H7 (cell line): ENCODE data around the gene TTC7B. TPM values are rescaled to one million over a fixed set of nuclear protein-coding genes. Genes with fewer than 3 reads are reported as not detected.

Experiments
- DNase-seq: peaks from one replicate; pipeline ENCODE4 v3.0.0; 2012
- H3K27me3 ChIP-seq: 2 replicates; pipeline ENCODE4 v1.6.0; 2011; ENCODE audit warnings: mild to moderate bottlenecking, low read length; ENCODE audit not compliant: control insufficient read depth, insufficient read depth
- H3K36me3 ChIP-seq: replicated peaks from 2 replicates; pipeline ENCODE4 v1.5.1; 2011; ENCODE audit warnings: low read length; ENCODE audit not compliant: control insufficient read depth, insufficient read depth
- H3K4me3 ChIP-seq: 2 replicates; pipeline ENCODE4 v1.5.1; 2011; ENCODE audit warnings: low read depth, mild to moderate bottlenecking, control low read depth, low read length, moderate library complexity; ENCODE audit not compliant: insufficient read depth
- total RNA-seq: library from RNA; depleted of rRNA; stranded (reverse); fragments of >200 nt; shearing (Covaris generic); gene quantifications from 2 replicates; pipeline ENCODE4 v1.2.3, GENCODE V29; 2014

Gene TTC7B
- total RNA-seq, 1 experiment from 2014 or later, result 27.4 TPM

- no peaks in the 10 kb centered on the region for H3K27me3 ChIP-seq
- H3K36me3 ChIP-seq, result no peaks in the 10 kb centered on the region
- DNase-seq, result peak; percentile 99
- H3K4me3 ChIP-seq, result peak overlapping the region; percentile 34; the same call in 1 of the 2 replicates
Measured at GRCh38 chr14:90758028-90758889, 58.0 kb downstream of the TTC7B start.

- DNase-seq, result no peak
- no peaks in the 10 kb centered on the region for H3K36me3 ChIP-seq
- H3K27me3 ChIP-seq, result no peaks in the 10 kb centered on the region
- H3K4me3 ChIP-seq, result no peak overlapping the region
Measured at GRCh38 chr14:90757452-90757851, 58.8 kb downstream of the TTC7B start.

- Histone ChIP-seq H3K36me3 (no peaks in the 10 kb centered on the region), H3K4me3 (no peak overlapping the region), H3K27me3 (no peaks in the 10 kb centered on the region)
- peak; percentile 42 for DNase-seq
Measured at GRCh38 chr14:90756755-90757345, 59.4 kb downstream of the TTC7B start.

GRCh38 chr14:90755661-90756304, 60.4 kb downstream of the TTC7B start:
- H3K36me3 ChIP-seq, result no peaks in the 10 kb centered on the region
- H3K4me3 ChIP-seq, result no peak overlapping the region
- no peak for DNase-seq
- no peaks in the 10 kb centered on the region for H3K27me3 ChIP-seq

GRCh38 chr14:90753456-90754005, 62.7 kb downstream of the TTC7B start:
- H3K27me3 ChIP-seq, result no peaks in the 10 kb centered on the region
- no peak overlapping the region for H3K4me3 ChIP-seq
- no peaks in the 10 kb centered on the region for H3K36me3 ChIP-seq
- no peak for DNase-seq

GRCh38 chr14:90750701-90751100, 65.5 kb downstream of the TTC7B start:
- no peak for DNase-seq
- Histone ChIP-seq H3K4me3 (no peak overlapping the region), H3K36me3 (no peaks in the 10 kb centered on the region), H3K27me3 (no peaks in the 10 kb centered on the region)

GRCh38 chr14:90750191-90750590, 66.0 kb downstream of the TTC7B start:
- no peaks in the 10 kb centered on the region for H3K27me3 ChIP-seq
- no peak overlapping the region for H3K4me3 ChIP-seq
- H3K36me3 ChIP-seq, result no peaks in the 10 kb centered on the region
- no peak for DNase-seq

GRCh38 chr14:90747909-90748308, 68.3 kb downstream of the TTC7B start:
- Histone ChIP-seq H3K4me3 (no peak overlapping the region), H3K36me3 (no peaks in the 10 kb centered on the region), H3K27me3 (no peaks in the 10 kb centered on the region)
- no peak for DNase-seq

GRCh38 chr14:90743826-90744225, 72.4 kb downstream of the TTC7B start:
- Histone ChIP-seq H3K27me3 (no peaks in the 10 kb centered on the region), H3K36me3 (no peaks in the 10 kb centered on the region; the same call in 1 of the 2 replicates), H3K4me3 (no peak overlapping the region)
- no peak for DNase-seq

- no peak overlapping the region for H3K4me3 ChIP-seq
- no peaks in the 10 kb centered on the region; the same call in 1 of the 2 replicates for H3K36me3 ChIP-seq
- no peaks in the 10 kb centered on the region for H3K27me3 ChIP-seq
- no peak for DNase-seq
Measured at GRCh38 chr14:90743425-90743824, 72.8 kb downstream of the TTC7B start.

- no peaks in the 10 kb centered on the region; the same call in 1 of the 2 replicates for H3K36me3 ChIP-seq
- no peak for DNase-seq
- H3K4me3 ChIP-seq, result no peak overlapping the region
- H3K27me3 ChIP-seq, result no peaks in the 10 kb centered on the region
Measured at GRCh38 chr14:90742729-90743128, 73.5 kb downstream of the TTC7B start.

- no peak for DNase-seq
- Histone ChIP-seq H3K27me3 (no peaks in the 10 kb centered on the region), H3K36me3 (no peaks in the 10 kb centered on the region; the same call in 1 of the 2 replicates), H3K4me3 (no peak overlapping the region)
Measured at GRCh38 chr14:90742252-90742651, 74.0 kb downstream of the TTC7B start.

GRCh38 chr14:90741682-90741946, 74.6 kb downstream of the TTC7B start:
- DNase-seq, result no peak
- H3K36me3 ChIP-seq, result no peaks in the 10 kb centered on the region; the same call in 1 of the 2 replicates
- H3K4me3 ChIP-seq, result no peak overlapping the region
- no peaks in the 10 kb centered on the region for H3K27me3 ChIP-seq

GRCh38 chr14:90740946-90741681, 75.1 kb downstream of the TTC7B start:
- Histone ChIP-seq H3K36me3 (no peaks in the 10 kb centered on the region; the same call in 1 of the 2 replicates), H3K27me3 (no peaks in the 10 kb centered on the region), H3K4me3 (no peak overlapping the region)
- no peak for DNase-seq
